HG03139 (cell line): Measurements from ENCODE around the gene PTPRT.
"Not testable (repeated sequence)": the region's sequence is repeated elsewhere in the genome, so short reads cannot be mapped to it uniquely, and the experiment has no call there.

Experiments
- ATAC-seq: cut with Tn5 transposase; IDR thresholded peaks from one replicate; pipeline ENCODE4 v1.9.1; 2021; ENCODE audit not compliant: unreplicated experiment

The PTPRT gene

GRCh38 chr20:42920776-42921175 is 268.9 kb downstream of the PTPRT start:
- no peak for ATAC-seq

- no peak for ATAC-seq
Measured at GRCh38 chr20:42919316-42919715, 270.4 kb downstream of the PTPRT start.

GRCh38 chr20:42915081-42915480 is 274.6 kb downstream of the PTPRT start:
- no peak for ATAC-seq

GRCh38 chr20:42914302-42914701 is 275.4 kb downstream of the PTPRT start:
- no peak for ATAC-seq

GRCh38 chr20:42910808-42911207 is 278.9 kb downstream of the PTPRT start:
- not testable (repeated sequence) for ATAC-seq

GRCh38 chr20:42907730-42908129 is 282.0 kb downstream of the PTPRT start:
- ATAC-seq: no peak

- ATAC-seq: no peak
Measured at GRCh38 chr20:42906120-42906519, 283.6 kb downstream of the PTPRT start.

- no peak for ATAC-seq
Measured at GRCh38 chr20:42902509-42902908, 287.2 kb downstream of the PTPRT start.

GRCh38 chr20:42901689-42902440 is 287.8 kb downstream of the PTPRT start:
- ATAC-seq: no peak

- not testable (repeated sequence) for ATAC-seq
Measured at GRCh38 chr20:42900764-42901163, 288.9 kb downstream of the PTPRT start.

GRCh38 chr20:42895020-42895419 is 294.7 kb downstream of the PTPRT start:
- no peak for ATAC-seq

GRCh38 chr20:42894483-42894882 is 295.2 kb downstream of the PTPRT start:
- no peak for ATAC-seq

- ATAC-seq: no peak
Measured at GRCh38 chr20:42889517-42889916, 300.2 kb downstream of the PTPRT start.

- ATAC-seq: no peak
Measured at GRCh38 chr20:42887281-42887680, 302.4 kb downstream of the PTPRT start.

- no peak for ATAC-seq
Measured at GRCh38 chr20:42886801-42887200, 302.9 kb downstream of the PTPRT start.

- ATAC-seq: no peak
Measured at GRCh38 chr20:42886046-42886445, 303.7 kb downstream of the PTPRT start.

- no peak for ATAC-seq
Measured at GRCh38 chr20:42875581-42875980, 314.1 kb downstream of the PTPRT start.

GRCh38 chr20:42873259-42873658 is 316.4 kb downstream of the PTPRT start:
- ATAC-seq: no peak

- ATAC-seq: no peak
Measured at GRCh38 chr20:42864116-42864515, 325.6 kb downstream of the PTPRT start.

- ATAC-seq: no peak
Measured at GRCh38 chr20:42862446-42862845, 327.3 kb downstream of the PTPRT start.

- ATAC-seq: no peak
Measured at GRCh38 chr20:42857446-42857845, 332.3 kb downstream of the PTPRT start.

GRCh38 chr20:42855896-42856295 is 333.8 kb downstream of the PTPRT start:
- no peak for ATAC-seq

GRCh38 chr20:42852691-42853090 is 337.0 kb downstream of the PTPRT start:
- no peak for ATAC-seq
